GM12865 (cell line): ENCODE results near the gene C10orf143.
A peak's percentile ranks its signal among the peaks of the same experiment; 100 is the strongest.
"Not testable (repeated sequence)": the region's sequence is repeated elsewhere in the genome, so short reads cannot be mapped to it uniquely, and the experiment has no call there.

ENCODE experiments used
- DNase-seq: peaks from one replicate; pipeline ENCODE4 v3.0.0; 2010; ENCODE audit warnings: low read depth
- H3K4me3 ChIP-seq: 2 replicates; pipeline ENCODE4 v1.5.1; 2011; ENCODE audit warnings: mild to moderate bottlenecking, low read depth, low read length, control low read depth
- CTCF ChIP-seq: IDR thresholded peaks from 2 replicates; pipeline ENCODE4 v1.5.1; 2011; ENCODE audit warnings: low read length, control low read depth, low read depth, inconsistent platforms; ENCODE audit not compliant: insufficient read depth; ENCODE audit errors: missing control alignments

C10orf143 gene

GRCh38 chr10:130111113-130111851 lies 652 bp upstream of the C10orf143 start:
- peak; percentile 98 for DNase-seq
- peak overlapping the region; percentile 86 for H3K4me3 ChIP-seq
- TF ChIP-seq CTCF, result no peak

- peak; percentile 83 for TF ChIP-seq CTCF
- H3K4me3 ChIP-seq, result peak overlapping the region; percentile 86
- peak; percentile 87 for DNase-seq
Measured at GRCh38 chr10:130109796-130110245, 809 bp downstream of the C10orf143 start.

DNA sequence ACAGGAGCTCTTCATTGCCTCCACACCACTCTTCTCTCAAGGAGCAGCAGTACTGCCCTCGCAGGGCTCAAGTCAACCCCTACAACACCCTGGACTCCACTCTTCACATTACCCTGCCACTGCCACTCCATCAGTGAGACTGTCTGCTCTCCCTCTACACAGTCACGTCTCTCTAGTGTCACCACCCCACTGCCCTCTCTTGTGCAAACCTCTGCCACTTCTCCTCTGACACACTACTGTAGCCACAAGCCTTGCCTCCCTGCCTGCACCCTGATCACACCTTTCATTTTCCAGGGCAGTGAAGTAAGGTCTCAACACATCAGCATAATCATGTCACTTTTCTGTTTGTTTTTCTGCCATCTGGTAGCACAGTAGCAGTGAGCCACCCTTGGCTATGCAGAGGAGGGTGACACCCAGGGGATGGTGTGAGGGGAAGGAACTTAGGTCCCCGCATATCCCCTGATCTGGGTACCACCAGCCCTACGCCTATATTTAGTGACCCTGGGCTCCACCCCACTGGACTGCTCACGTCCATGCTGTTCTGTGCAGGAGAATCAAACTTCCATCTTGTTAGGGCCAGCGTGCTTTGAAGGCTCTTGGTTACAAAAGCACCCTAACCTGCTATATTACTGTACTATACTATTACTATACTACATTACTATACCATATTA lies 1.6 kb downstream of the C10orf143 start:
- H3K4me3 ChIP-seq, result peak overlapping the region; percentile 86

GRCh38 chr10:130108146-130108545 lies 2.5 kb downstream of the C10orf143 start:
- peak; percentile 20 for DNase-seq
- not testable (repeated sequence) for H3K4me3 ChIP-seq

More for the DNA sequence above, 1.6 kb downstream of the C10orf143 start:
- DNase-seq, result peak; percentile 17
- TF ChIP-seq CTCF, result no peak

DNA sequence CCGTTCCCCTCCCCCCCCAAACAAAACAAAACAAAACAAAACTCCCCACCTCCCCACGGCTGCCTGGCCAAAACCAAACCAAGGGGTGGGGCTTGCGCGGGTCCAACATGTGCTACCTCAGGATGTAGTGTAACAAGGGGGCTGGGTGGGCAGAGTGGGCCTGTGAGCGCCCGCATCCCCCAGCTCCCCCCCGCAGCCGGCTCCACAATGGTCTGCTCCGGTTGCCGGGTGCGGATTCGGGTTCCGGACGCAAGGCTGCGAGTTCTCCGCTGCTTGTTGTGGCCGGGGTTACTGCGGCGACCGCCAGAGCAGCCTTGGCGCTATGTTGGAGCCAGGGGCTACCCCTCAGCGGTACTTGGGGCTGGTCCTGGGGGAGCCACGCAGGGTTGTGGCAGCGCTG lies 4.9 kb downstream of the C10orf143 start:
- TF ChIP-seq CTCF, result no peak
- DNase-seq, result no peak
- H3K4me3 ChIP-seq, result no peak overlapping the region

- DNase-seq, result no peak
- no peak overlapping the region for H3K4me3 ChIP-seq
- TF ChIP-seq CTCF, result no peak
Measured at GRCh38 chr10:130099344-130099743, 11.3 kb downstream of the C10orf143 start.

GRCh38 chr10:130090565-130090964 lies 20.1 kb downstream of the C10orf143 start:
- DNase-seq, H3K4me3 ChIP-seq: not testable (repeated sequence)

DNA sequence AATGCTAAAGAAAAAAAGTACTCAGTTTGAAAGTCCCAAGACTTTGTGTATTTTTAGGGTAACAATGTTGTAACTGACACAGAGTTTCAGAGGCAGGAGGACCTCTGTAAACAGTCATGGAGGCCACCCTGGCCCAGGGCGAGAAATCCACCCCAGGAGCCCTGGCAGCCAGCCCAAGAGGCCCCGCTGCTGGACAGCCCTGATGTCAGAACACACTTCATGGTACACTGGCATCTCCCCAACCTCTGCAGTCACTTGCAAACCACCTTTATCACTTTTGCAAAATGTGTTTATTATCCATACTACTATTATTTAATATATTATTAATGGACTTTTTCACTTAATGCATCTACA lies 30.2 kb downstream of the C10orf143 start:
- no peak overlapping the region for H3K4me3 ChIP-seq

More for the DNA sequence above, 30.2 kb downstream of the C10orf143 start:
- no peak for TF ChIP-seq CTCF
- DNase-seq, result no peak
